ENCODE data around the gene GAS2L2.

Gene GAS2L2

DNA sequence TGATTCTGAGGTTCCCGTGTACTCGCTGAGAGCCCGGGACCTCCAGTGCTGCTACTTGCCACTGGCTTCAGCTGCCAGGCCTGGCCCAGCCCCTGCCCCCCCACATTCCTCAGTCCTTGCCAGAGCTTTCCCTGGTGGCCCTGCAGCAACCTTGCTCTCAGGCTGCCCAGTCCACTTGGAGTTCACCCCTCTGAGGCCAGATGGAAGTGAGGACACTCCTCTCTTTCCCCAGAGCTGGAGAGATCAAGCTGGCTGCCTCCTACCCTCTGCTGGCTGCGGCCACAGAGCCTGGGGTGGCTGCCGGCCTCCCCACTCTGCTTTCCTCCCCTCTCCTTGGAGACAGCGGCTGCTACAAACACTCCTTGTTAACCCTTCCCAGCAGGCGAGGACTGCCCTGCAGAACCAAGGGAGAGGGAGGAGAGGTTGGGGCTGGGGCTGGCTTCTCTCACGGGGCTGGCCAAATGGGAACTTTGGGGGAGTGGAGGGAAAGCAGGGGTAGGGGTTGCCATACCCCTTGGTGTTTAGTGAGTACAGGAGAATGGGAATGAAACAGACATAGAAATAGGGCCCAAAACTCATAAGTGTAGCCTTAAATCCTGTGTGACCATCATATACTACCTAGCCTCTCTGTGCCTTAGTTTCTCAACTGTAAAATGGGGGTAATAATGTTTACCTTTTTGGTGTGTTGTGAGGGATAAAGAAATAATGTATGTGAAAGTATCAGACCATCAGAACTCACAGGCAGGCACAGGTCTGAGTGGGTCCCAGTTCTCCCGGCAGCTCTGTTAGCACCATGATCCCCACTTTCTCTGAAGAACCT lies at the start of gene GAS2L2:
Gene GAS2L2 (minus strand): TSS at position 295 of the 820 bp plus-strand sequence. CDS start 389 bp downstream, outside the sequence.
- Histone ChIP-seq H3K9ac (ENCODE audit: low read depth, low read length) (no peak within 1 kb of the TSS), H3K36me3 (ENCODE audit: control insufficient read depth, insufficient read depth, low read length) (no peaks in the 10 kb centered on the region), H3K27ac (ENCODE audit: low read depth, low read length) (no peak within 1 kb of the TSS), H3K4me3 (ENCODE audit: low read depth, low read length) (no peak within 1 kb of the TSS), H3K27me3 (ENCODE audit: control insufficient read depth, insufficient read depth, low read length) (peaks cover 13% of the 10 kb centered on the region), H3K9me3 (ENCODE audit: control insufficient read depth, insufficient read depth, low read length) (no peaks in the 10 kb centered on the region), H3K4me1 (ENCODE audit: control insufficient read depth, insufficient read depth, low read length) (no peaks in the 10 kb centered on the region)

DNA sequence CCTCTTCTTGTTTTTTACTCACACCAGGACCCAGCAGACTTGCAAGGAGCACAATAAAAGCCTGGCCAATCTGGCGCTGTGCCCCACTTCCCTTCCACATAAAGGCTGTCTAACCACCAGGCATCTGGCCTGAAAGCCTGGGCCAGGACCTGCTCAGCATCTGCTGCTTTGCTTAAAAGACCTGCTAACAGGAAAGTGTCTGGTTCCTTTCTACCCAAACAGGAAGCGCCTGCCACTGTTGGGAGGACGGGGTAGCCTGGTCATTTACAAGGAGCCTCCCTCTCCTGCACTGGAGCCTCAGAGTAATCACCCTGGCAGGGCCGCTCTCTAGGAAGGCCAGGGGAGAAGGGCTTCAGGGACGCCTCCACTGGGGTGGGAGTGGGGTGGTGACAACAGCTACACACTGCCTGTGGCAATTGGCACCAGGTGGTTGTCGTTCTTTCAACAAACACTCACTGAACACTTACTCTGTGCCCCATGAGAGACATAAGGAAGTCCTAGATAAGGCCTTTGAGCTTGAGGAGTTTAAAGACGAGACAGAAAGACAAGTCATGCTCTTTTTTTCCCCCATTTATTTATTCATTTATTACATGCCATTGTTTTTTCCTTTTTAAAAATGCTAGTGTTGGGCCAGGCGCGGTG lies 48.7 kb upstream of the GAS2L2 start:
- Histone ChIP-seq H3K4me1 (ENCODE audit: control insufficient read depth, insufficient read depth, low read length) (peaks cover 2% of the 10 kb centered on the region; the same call in 1 of the 2 replicates), H3K27ac (ENCODE audit: low read depth, low read length) (no peak overlapping the region), H3K9ac (ENCODE audit: low read depth, low read length) (no peak overlapping the region), H3K27me3 (ENCODE audit: control insufficient read depth, insufficient read depth, low read length) (peaks cover 25% of the 10 kb centered on the region), H3K36me3 (ENCODE audit: control insufficient read depth, insufficient read depth, low read length) (no peaks in the 10 kb centered on the region), H3K4me3 (ENCODE audit: low read depth, low read length) (no peak overlapping the region), H3K9me3 (ENCODE audit: control insufficient read depth, insufficient read depth, low read length) (no peaks in the 10 kb centered on the region)

DNA sequence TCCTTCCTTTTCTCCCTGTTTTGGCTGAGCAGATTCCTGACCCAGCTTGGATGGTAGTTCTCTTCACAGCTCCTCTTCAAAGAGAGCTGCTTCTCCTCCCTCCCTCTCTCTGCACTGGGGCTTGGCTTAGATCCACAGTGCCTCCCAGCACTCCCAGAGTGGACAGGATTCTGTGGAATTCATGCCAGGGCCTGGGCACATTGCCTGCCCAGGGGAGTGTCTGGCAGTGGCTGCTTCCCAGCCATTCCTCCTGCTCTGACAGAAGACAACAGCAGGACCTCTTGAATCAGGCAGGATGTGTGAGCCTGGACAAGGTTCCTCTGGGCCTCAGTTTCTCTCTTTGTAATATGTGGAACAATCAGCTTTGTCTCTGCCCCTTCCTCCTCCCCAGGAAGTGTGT lies 46.9 kb upstream of the GAS2L2 start:
- Histone ChIP-seq H3K9ac (ENCODE audit: low read depth, low read length) (no peak overlapping the region), H3K27ac (ENCODE audit: low read depth, low read length) (no peak overlapping the region), H3K27me3 (ENCODE audit: control insufficient read depth, insufficient read depth, low read length) (peaks cover 43% of the 10 kb centered on the region), H3K4me3 (ENCODE audit: low read depth, low read length) (no peak overlapping the region), H3K9me3 (ENCODE audit: control insufficient read depth, insufficient read depth, low read length) (no peaks in the 10 kb centered on the region), H3K4me1 (ENCODE audit: control insufficient read depth, insufficient read depth, low read length) (peaks cover 1% of the 10 kb centered on the region; the same call in 1 of the 2 replicates), H3K36me3 (ENCODE audit: control insufficient read depth, insufficient read depth, low read length) (no peaks in the 10 kb centered on the region)

DNA sequence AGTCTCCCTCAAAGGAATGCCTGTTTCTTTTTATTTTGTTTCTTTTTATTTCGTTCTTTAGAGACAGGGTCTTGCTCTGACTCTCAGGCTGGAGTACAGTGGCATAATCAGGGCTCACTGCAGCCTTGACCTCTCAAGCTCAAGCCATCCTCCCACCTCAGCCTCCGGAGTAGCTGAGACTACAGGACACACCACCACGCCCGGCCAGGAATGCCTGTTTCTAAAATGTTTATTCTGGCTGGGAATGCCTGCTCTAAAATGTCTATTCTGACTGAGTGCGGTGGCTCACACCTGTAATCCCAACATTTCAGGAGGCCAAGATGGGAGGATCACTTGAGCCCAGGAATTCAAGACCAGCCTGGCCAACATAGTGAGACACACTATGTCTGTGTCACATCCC lies 44.9 kb upstream of the GAS2L2 start:
- Histone ChIP-seq H3K4me3 (ENCODE audit: low read depth, low read length) (no peak overlapping the region), H3K9me3 (ENCODE audit: control insufficient read depth, insufficient read depth, low read length) (no peaks in the 10 kb centered on the region), H3K27me3 (ENCODE audit: control insufficient read depth, insufficient read depth, low read length) (peaks cover 63% of the 10 kb centered on the region), H3K9ac (ENCODE audit: low read depth, low read length) (no peak overlapping the region), H3K27ac (ENCODE audit: low read depth, low read length) (no peak overlapping the region), H3K36me3 (ENCODE audit: control insufficient read depth, insufficient read depth, low read length) (no peaks in the 10 kb centered on the region), H3K4me1 (ENCODE audit: control insufficient read depth, insufficient read depth, low read length) (no peaks in the 10 kb centered on the region)

DNA sequence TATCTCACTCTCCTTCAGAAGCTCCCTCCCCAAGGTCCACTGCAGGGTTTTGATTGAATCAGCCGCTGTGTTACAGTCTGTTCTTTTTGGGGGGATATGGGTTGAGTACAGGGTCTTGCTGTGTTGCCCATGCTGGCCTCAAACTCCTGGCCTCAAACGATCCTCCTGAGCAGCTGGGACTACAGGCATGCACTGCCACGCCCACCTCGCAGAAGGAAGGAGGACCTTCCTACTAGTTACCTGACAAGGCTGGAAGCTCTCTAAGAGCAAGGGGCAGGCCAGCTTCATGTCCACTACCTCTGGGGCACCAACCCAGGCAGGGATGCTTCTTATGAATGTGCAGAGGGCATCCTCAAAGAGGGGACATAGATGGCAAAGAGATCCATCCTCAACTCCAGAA lies 44.3 kb upstream of the GAS2L2 start:
- Histone ChIP-seq H3K4me1 (ENCODE audit: control insufficient read depth, insufficient read depth, low read length) (no peaks in the 10 kb centered on the region), H3K4me3 (ENCODE audit: low read depth, low read length) (no peak overlapping the region), H3K27me3 (ENCODE audit: control insufficient read depth, insufficient read depth, low read length) (peaks cover 68% of the 10 kb centered on the region), H3K36me3 (ENCODE audit: control insufficient read depth, insufficient read depth, low read length) (no peaks in the 10 kb centered on the region), H3K9ac (ENCODE audit: low read depth, low read length) (no peak overlapping the region), H3K27ac (ENCODE audit: low read depth, low read length) (no peak overlapping the region), H3K9me3 (ENCODE audit: control insufficient read depth, insufficient read depth, low read length) (no peaks in the 10 kb centered on the region)

- Histone ChIP-seq H3K9me3 (ENCODE audit: control insufficient read depth, insufficient read depth, low read length) (no peaks in the 10 kb centered on the region), H3K36me3 (ENCODE audit: control insufficient read depth, insufficient read depth, low read length) (no peaks in the 10 kb centered on the region), H3K9ac (ENCODE audit: low read depth, low read length) (no peak overlapping the region), H3K4me1 (ENCODE audit: control insufficient read depth, insufficient read depth, low read length) (no peaks in the 10 kb centered on the region), H3K27ac (ENCODE audit: low read depth, low read length) (no peak overlapping the region), H3K27me3 (ENCODE audit: control insufficient read depth, insufficient read depth, low read length) (peaks cover 73% of the 10 kb centered on the region), H3K4me3 (ENCODE audit: low read depth, low read length) (no peak overlapping the region)
These were observed 43.9 kb upstream of the GAS2L2 start for GRCh38 chr17:35796942-35797341.

- Histone ChIP-seq H3K27me3 (ENCODE audit: control insufficient read depth, insufficient read depth, low read length) (peaks cover 80% of the 10 kb centered on the region), H3K9ac (ENCODE audit: low read depth, low read length) (no peak overlapping the region), H3K36me3 (ENCODE audit: control insufficient read depth, insufficient read depth, low read length) (no peaks in the 10 kb centered on the region), H3K4me3 (ENCODE audit: low read depth, low read length) (peak overlapping the region; percentile 64), H3K27ac (ENCODE audit: low read depth, low read length) (no peak overlapping the region), H3K9me3 (ENCODE audit: control insufficient read depth, insufficient read depth, low read length) (no peaks in the 10 kb centered on the region), H3K4me1 (ENCODE audit: control insufficient read depth, insufficient read depth, low read length) (no peaks in the 10 kb centered on the region)
These were observed 42.8 kb upstream of the GAS2L2 start for GRCh38 chr17:35795871-35796265.

- Histone ChIP-seq H3K9ac (ENCODE audit: low read depth, low read length) (no peak within 1 kb of the TSS), H3K4me3 (ENCODE audit: low read depth, low read length) (peak within 1 kb of the TSS; percentile 64), H3K9me3 (ENCODE audit: control insufficient read depth, insufficient read depth, low read length) (no peaks in the 10 kb centered on the region), H3K36me3 (ENCODE audit: control insufficient read depth, insufficient read depth, low read length) (no peaks in the 10 kb centered on the region), H3K27ac (ENCODE audit: low read depth, low read length) (no peak within 1 kb of the TSS), H3K27me3 (ENCODE audit: control insufficient read depth, insufficient read depth, low read length) (peaks cover 80% of the 10 kb centered on the region), H3K4me1 (ENCODE audit: control insufficient read depth, insufficient read depth, low read length) (no peaks in the 10 kb centered on the region)
These were observed 42.2 kb upstream of the GAS2L2 start, which contains the start of gene MMP28 for GRCh38 chr17:35795007-35795870. TSS of gene MMP28 (minus strand) at chr17:35795641. CDS start at chr17:35795377, 264 bp downstream.

DNA sequence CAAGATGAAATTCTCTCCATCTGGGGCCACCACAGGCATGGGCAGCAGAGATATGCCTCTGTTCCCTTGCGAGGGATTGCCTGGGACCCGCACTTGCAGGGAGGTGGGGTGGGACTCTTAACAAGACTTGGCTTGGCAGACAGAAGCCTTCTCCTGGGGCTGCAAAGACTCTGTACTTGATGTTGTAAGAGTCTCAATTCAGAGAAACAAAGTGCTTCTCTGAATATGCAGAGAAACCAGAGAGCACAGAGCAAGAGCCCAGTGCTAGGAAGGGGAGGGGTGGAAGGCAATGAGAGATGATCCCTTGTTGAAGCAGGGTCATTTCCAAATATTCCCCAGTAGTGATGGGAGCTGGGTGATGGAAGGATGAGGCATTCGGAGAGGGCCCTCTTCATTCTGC lies 40.2 kb upstream of the GAS2L2 start:
- Histone ChIP-seq H3K4me3 (ENCODE audit: low read depth, low read length) (no peak overlapping the region), H3K9ac (ENCODE audit: low read depth, low read length) (no peak overlapping the region), H3K9me3 (ENCODE audit: control insufficient read depth, insufficient read depth, low read length) (no peaks in the 10 kb centered on the region), H3K27ac (ENCODE audit: low read depth, low read length) (no peak overlapping the region), H3K4me1 (ENCODE audit: control insufficient read depth, insufficient read depth, low read length) (no peaks in the 10 kb centered on the region), H3K27me3 (ENCODE audit: control insufficient read depth, insufficient read depth, low read length) (peaks cover 71% of the 10 kb centered on the region), H3K36me3 (ENCODE audit: control insufficient read depth, insufficient read depth, low read length) (no peaks in the 10 kb centered on the region)

DNA sequence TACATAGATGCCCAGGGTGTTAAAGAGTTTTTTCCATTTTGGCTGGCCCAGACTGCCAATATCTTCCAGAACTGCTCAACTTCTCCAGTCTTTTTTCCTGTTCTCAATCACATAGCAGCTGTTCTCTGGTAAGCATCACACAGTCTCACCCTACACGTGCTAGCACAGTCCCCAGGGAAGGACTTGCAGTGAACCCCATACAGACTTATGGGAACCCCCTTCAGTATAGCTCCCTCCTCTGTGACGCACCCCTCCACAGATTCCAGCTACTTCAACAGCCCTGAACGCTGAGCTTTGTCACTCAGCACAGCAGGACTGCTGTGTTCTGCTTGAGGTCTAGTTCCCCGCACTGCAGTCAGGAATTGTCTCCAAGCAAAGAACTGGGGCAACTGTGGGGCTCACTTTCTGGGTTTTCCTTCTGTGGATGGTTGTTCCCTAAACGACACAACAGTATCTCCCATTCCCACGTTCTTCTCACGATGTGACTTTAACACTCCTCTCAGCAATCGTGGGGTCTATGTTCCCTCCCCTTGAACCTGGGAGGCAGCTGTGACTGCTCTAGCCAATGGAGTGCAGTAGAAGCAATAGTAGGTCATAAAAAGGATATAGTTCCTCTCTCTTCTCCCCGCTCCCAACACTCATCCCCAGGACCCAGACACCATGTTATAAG lies 38.8 kb upstream of the GAS2L2 start:
- no peaks in the 10 kb centered on the region for H3K36me3 ChIP-seq (ENCODE audit: control insufficient read depth, insufficient read depth, low read length)
- peaks cover 56% of the 10 kb centered on the region for H3K27me3 ChIP-seq (ENCODE audit: control insufficient read depth, insufficient read depth, low read length)
- H3K9ac ChIP-seq (ENCODE audit: low read depth, low read length) = no peak overlapping the region
- H3K9me3 ChIP-seq (ENCODE audit: control insufficient read depth, insufficient read depth, low read length) = no peaks in the 10 kb centered on the region
- H3K4me3 ChIP-seq (ENCODE audit: low read depth, low read length) = no peak overlapping the region
- H3K27ac ChIP-seq (ENCODE audit: low read depth, low read length) = no peak overlapping the region
- H3K4me1 ChIP-seq (ENCODE audit: control insufficient read depth, insufficient read depth, low read length) = no peaks in the 10 kb centered on the region
